ENCODE measurements around the gene BSG. TPM values are rescaled to one million over a fixed set of nuclear protein-coding genes. Genes with fewer than 3 reads are reported as not detected.

Gene BSG
- total RNA-seq, 4 donors from 2014 or later: 304 to 416 (median 362) TPM

DNA sequence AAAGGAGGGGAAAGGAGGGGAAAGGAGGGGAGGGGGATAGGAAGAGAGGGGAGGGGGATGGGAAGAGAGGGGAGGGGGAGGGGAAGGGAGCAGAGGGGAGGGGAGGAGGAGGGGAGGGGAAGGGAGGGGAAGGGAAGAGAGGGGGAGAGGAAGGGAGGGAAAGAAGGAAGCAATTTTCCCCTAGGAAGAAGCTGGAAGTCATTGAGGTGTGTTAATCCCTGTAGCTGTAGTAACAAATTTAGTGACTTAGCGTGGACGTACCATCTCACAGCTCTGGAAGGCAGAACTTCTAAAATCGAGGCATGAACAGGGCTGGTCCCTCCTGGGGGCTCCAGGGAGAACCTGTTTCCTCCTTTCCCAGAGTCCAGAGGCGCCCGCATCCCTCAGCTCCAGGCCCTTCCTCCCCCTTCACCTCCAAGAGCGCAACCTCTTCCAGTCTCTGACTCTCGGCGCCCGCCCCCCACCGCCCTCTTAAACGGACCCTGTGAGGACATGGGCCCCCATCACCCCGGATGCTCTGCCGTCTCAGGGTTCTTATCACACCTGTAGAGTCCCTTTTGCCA lies 46.5 kb upstream of the BSG start:
- TF ChIP-seq CTCF (IDR thresholded peaks at IDR 0.05) (no peak), POLR2AphosphoS5 (IDR thresholded peaks at IDR 0.05) (no peak), EP300 (IDR thresholded peaks at IDR 0.05) (no peak), POLR2A (IDR thresholded peaks at IDR 0.05; ENCODE audit: low read depth) (no peak)
- intact Hi-C loops (cut with DNase I): no loop called here
- 52% methylated on average over 13 of the region's 13 CpGs for WGBS

GRCh38 chr19:530134-531008 lies 42.0 kb upstream of the BSG start:
- DNase-seq (ENCODE audit: extremely low spot score): no peak
- Histone ChIP-seq H3K9me3 (no peaks in the 10 kb centered on the region), H3K4me3 (peak overlapping the region; percentile 87 to 99 (median 96)), H3K4me1 (peaks cover 29 to 41% (median 38%) of the 10 kb centered on the region in 4 donors), H3K27me3 (peaks cover 0 to 15% (median 0%) of the 10 kb centered on the region in 4 donors), H3K27ac (replicated peaks in 1 of 4) (peak overlapping the region; percentile 96 to 99 (median 98)), H3K36me3 (peaks cover 0 to 7% (median 4%) of the 10 kb centered on the region in 4 donors)
- intact Hi-C loops (cut with DNase I): no loop called here
- TF ChIP-seq POLR2A (IDR thresholded peaks at IDR 0.05; ENCODE audit: low read depth) (no peak), CTCF (IDR thresholded peaks at IDR 0.05) (no peak)
- WGBS: 66% methylated on average over 30 of the region's 38 CpGs

More for the DNA sequence above, 46.5 kb upstream of the BSG start:
- Histone ChIP-seq H3K36me3 (peaks cover 0 to 2% (median 0%) of the 10 kb centered on the region in 4 donors), H3K27ac (replicated peaks in 1 of 4) (no peak overlapping the region), H3K4me1 (peaks cover 7 to 14% (median 8%) of the 10 kb centered on the region in 4 donors), H3K9me3 (no peaks in the 10 kb centered on the region), H3K4me3 (no peak overlapping the region), H3K27me3 (peaks cover 0 to 18% (median 0%) of the 10 kb centered on the region in 4 donors)
- no peak for DNase-seq (ENCODE audit: extremely low spot score)

DNA sequence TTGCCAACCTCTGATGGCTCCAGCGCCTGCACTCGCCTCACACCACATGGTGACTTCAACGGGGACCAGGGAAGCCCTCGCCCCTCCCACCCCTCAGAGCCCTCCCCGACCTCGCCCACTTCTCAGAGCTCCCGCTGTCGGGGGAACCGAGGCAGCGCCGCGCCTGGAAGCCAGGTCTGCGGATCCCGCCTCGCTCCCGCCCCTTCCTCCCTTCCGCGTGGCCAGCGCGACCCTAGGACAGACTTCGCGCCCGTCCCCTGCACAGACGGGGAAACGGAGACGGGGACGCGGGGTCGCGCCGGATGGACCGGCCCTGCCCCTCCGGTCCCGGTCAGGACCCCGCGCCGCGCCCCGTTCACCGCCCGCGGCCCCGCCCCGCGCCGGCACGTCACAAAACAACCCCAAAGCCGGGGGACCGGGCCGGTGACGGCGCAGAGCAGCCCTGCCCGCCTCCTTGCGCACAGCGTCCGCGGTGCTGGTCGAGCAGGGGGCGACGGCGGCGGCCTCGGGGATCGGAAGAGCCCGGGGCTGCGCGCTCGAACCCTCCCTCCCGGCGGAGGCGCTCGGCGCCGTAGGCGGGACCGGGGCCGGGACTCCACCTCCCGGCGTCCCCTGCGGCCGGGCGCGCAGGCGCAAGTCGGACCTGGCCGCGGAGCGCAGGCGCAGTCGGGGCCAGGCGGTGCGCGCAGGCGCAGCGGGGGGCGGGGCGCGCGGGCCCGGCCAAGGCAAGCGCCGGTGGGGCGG lies 41.2 kb upstream of the BSG start:
- Histone ChIP-seq H3K9me3 (no peaks in the 10 kb centered on the region), H3K4me3 (peak overlapping the region; percentile 87 to 99 (median 96)), H3K27ac (replicated peaks in 1 of 4) (peak overlapping the region; percentile 96 to 99 (median 98)), H3K27me3 (peaks cover 0 to 10% (median 0%) of the 10 kb centered on the region in 4 donors), H3K4me1 (peaks cover 34 to 47% (median 45%) of the 10 kb centered on the region in 4 donors), H3K36me3 (peaks cover 5 to 15% (median 12%) of the 10 kb centered on the region in 4 donors)
- TF ChIP-seq POLR2A (IDR thresholded peaks at IDR 0.05; ENCODE audit: low read depth) (peak; percentile 17), POLR2AphosphoS5 (IDR thresholded peaks at IDR 0.05) (peak in 1 of 2 donors; percentile 78), CTCF (IDR thresholded peaks at IDR 0.05) (peak in 1 of 3 experiments; percentile 14), EP300 (IDR thresholded peaks at IDR 0.05) (no peak)
- intact Hi-C loops (cut with DNase I): no loop called here
- WGBS: 1% methylated on average over 41 of the region's 103 CpGs
- no peak for DNase-seq (ENCODE audit: extremely low spot score)

GRCh38 chr19:531753-532560 lies 40.4 kb upstream of the BSG start, which contains the start of gene CDC34:
Gene CDC34, plus strand, starts transcription at chr19:531760. Its CDS starts 172 bp downstream, at chr19:531932.
- H3K36me3 ChIP-seq: peaks cover 13 to 23% (median 20%) of the 10 kb centered on the region in 4 donors
- H3K4me3 ChIP-seq: peak within 1 kb of the TSS; percentile 87 to 99 (median 96)
- intact Hi-C loops (cut with DNase I): no loop called here
- WGBS: under 1% methylated on average over 34 of the region's 84 CpGs
- H3K4me1 ChIP-seq: peaks cover 34 to 54% (median 47%) of the 10 kb centered on the region in 4 donors
- no peak for TF ChIP-seq EP300 (IDR thresholded peaks at IDR 0.05)
- peak; percentile 44 to 50 for TF ChIP-seq POLR2AphosphoS5 (IDR thresholded peaks at IDR 0.05)
- peak within 1 kb of the TSS; percentile 97 to 99 (median 98) for H3K27ac ChIP-seq (replicated peaks in 1 of 4)
- no peak for DNase-seq (ENCODE audit: extremely low spot score)
- peaks cover 0 to 2% (median 0%) of the 10 kb centered on the region in 4 donors for H3K27me3 ChIP-seq
- no peaks in the 10 kb centered on the region for H3K9me3 ChIP-seq

Data from esophagus muscularis mucosa (tissue), 4 donors.